KMS-11 (cell line): ENCODE data around the gene WDFY1.

Experiments
- H2AFZ ChIP-seq: fragments of 200-600 bp; sonication (generic); 2 replicates; pipeline ENCODE4 v1.6.1; 2016; ENCODE audit warnings: antibody characterized with exemption, mixed run types, low read depth
- H3K27ac ChIP-seq: fragments of 200-600 bp; sonication (generic); 2 replicates; pipeline ENCODE4 v1.6.1; 2016; ENCODE audit warnings: mild to moderate bottlenecking, mixed run types
- H3K27me3 ChIP-seq: fragments of 200-600 bp; sonication (generic); 2 replicates; pipeline ENCODE4 v1.6.1; 2017; ENCODE audit warnings: mild to moderate bottlenecking, low read depth, mixed run types, moderate library complexity; ENCODE audit not compliant: insufficient read depth
- H3K36me3 ChIP-seq: fragments of 200-600 bp; sonication (generic); 2 replicates; pipeline ENCODE4 v1.6.1; 2017; ENCODE audit warnings: mild to moderate bottlenecking, mixed run types; ENCODE audit not compliant: insufficient read depth
- H3K4me1 ChIP-seq: fragments of 200-600 bp; sonication (generic); 2 replicates; pipeline ENCODE4 v1.6.1; 2016; ENCODE audit warnings: mild to moderate bottlenecking, low read depth, mixed run types; ENCODE audit not compliant: poor library complexity, severe bottlenecking
- H3K4me2 ChIP-seq: fragments of 200-600 bp; sonication (generic); 2 replicates; pipeline ENCODE4 v1.7.0; 2016; ENCODE audit warnings: mild to moderate bottlenecking, mixed run types
- H3K4me3 ChIP-seq: fragments of 200-600 bp; sonication (generic); IDR thresholded peaks from 2 replicates; pipeline ENCODE4 v1.6.1; 2017; ENCODE audit warnings: low read depth, low read length, mixed read lengths; ENCODE audit not compliant: insufficient read depth
- H3K79me2 ChIP-seq: fragments of 200-600 bp; sonication (generic); 2 replicates; pipeline ENCODE4 v1.6.1; 2016; ENCODE audit warnings: low read depth, mixed run types; ENCODE audit not compliant: insufficient read depth
- H3K9ac ChIP-seq: fragments of 200-600 bp; sonication (generic); 2 replicates; pipeline ENCODE4 v1.6.1; 2016; ENCODE audit warnings: mild to moderate bottlenecking, mixed run types
- H4K20me1 ChIP-seq: fragments of 200-600 bp; sonication (generic); 2 replicates; pipeline ENCODE4 v1.6.1; 2016; ENCODE audit warnings: mild to moderate bottlenecking, mixed run types; ENCODE audit not compliant: insufficient read depth
- TF ChIP-seq, protein P1 (sequence below): fragments of 200-600 bp; sonication (generic); conservative IDR thresholded peaks from 2 replicates; pipeline ENCODE4 v1.6.1; 2017; ENCODE audit warnings: low read depth, mild to moderate bottlenecking, antibody characterized with exemption, low read length, moderate library complexity, mixed read lengths

The WDFY1 gene

DNA sequence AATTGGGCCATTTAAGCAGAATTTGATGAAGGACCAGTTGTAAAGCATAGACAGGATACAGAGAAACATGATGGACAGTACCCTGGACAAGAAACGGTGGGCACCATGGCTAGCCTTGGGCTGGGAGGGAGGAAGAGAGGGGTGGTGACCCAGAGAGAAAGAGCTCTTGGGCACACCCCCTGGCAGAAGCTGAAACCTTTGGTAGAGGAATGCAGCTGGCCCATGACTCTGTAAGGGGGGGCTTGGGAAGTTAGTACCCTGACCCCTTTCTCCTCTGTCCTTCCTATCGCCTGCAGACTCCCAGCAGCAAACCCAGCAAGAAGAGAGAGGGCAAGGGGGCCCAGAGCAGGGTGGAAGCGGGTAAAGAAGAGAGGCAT is 44.7 kb upstream of the WDFY1 start:
- Histone ChIP-seq H2AFZ (no peak overlapping the region), H3K4me2 (no peak overlapping the region)

DNA sequence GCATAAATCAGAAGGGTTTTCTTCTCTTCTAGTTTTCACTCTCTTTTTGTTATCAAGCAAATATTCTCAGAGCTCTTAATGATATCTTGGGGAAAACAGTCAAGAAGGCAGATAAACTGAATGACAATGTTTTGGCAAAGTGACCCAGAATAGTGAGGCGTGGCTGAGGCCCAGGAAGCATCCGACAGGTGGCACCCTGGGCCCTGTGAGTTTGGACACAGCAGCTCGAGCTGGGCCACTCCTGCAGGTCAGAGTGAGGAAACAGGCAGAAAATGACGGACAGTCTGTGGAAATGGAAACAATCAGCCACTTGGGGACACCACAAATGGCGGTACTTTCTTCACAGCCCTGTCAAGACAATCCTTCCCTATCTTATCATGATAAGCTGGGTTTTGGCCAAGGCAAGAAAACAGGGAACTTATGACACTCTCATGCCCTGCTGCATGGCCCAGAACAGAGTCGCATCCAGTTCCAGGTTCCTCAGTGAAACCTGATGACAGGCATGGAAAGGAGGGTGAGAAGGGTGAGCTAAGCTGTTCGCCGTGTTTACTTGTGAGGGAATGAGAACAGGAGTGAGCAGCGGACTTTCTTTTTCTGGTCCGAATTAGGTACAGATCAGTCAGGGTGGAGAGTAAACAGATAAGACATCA is 44.2 kb upstream of the WDFY1 start:
- Histone ChIP-seq H3K79me2 (no peaks in the 10 kb centered on the region), H3K27ac (no peak overlapping the region), H3K36me3 (no peaks in the 10 kb centered on the region), H3K4me2 (no peak overlapping the region), H3K27me3 (no peaks in the 10 kb centered on the region), H3K9ac (no peak overlapping the region), H2AFZ (no peak overlapping the region), H3K4me3 (no peak overlapping the region), H3K4me1 (no peaks in the 10 kb centered on the region), H4K20me1 (no peaks in the 10 kb centered on the region)
- TF ChIP-seq, protein P1, sequence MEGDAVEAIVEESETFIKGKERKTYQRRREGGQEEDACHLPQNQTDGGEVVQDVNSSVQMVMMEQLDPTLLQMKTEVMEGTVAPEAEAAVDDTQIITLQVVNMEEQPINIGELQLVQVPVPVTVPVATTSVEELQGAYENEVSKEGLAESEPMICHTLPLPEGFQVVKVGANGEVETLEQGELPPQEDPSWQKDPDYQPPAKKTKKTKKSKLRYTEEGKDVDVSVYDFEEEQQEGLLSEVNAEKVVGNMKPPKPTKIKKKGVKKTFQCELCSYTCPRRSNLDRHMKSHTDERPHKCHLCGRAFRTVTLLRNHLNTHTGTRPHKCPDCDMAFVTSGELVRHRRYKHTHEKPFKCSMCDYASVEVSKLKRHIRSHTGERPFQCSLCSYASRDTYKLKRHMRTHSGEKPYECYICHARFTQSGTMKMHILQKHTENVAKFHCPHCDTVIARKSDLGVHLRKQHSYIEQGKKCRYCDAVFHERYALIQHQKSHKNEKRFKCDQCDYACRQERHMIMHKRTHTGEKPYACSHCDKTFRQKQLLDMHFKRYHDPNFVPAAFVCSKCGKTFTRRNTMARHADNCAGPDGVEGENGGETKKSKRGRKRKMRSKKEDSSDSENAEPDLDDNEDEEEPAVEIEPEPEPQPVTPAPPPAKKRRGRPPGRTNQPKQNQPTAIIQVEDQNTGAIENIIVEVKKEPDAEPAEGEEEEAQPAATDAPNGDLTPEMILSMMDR, result no peak

More for the DNA sequence above, 44.7 kb upstream of the WDFY1 start:
- H3K4me3 ChIP-seq, result no peak overlapping the region
- no peaks in the 10 kb centered on the region for H4K20me1 ChIP-seq
- no peak overlapping the region for H3K9ac ChIP-seq
- H3K27me3 ChIP-seq, result no peaks in the 10 kb centered on the region
- H3K4me1 ChIP-seq, result no peaks in the 10 kb centered on the region
- H3K36me3 ChIP-seq, result no peaks in the 10 kb centered on the region
- H3K79me2 ChIP-seq, result no peaks in the 10 kb centered on the region
- TF ChIP-seq, protein P1, result no peak
- H3K27ac ChIP-seq, result no peak overlapping the region

DNA sequence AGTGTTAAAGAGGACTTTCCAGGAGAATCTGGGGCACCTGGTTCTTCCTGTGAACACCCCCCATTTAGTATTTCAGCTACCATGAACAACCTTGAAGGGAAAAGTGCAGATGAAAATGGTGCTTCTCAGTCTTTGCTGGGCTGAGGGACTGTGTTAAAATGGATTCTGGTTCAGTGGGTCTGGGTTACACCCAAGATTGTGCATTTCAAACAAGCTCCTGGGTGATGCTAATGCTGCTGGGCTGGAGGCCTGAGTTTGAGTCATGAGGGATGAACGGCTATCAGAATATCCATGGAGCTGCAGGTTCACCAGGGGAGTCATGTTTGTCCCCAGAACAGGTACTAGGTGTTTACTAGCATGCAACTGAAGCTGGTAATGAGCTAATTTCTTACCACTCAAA is 36.1 kb upstream of the WDFY1 start:
- H3K36me3 ChIP-seq, result no peaks in the 10 kb centered on the region

DNA sequence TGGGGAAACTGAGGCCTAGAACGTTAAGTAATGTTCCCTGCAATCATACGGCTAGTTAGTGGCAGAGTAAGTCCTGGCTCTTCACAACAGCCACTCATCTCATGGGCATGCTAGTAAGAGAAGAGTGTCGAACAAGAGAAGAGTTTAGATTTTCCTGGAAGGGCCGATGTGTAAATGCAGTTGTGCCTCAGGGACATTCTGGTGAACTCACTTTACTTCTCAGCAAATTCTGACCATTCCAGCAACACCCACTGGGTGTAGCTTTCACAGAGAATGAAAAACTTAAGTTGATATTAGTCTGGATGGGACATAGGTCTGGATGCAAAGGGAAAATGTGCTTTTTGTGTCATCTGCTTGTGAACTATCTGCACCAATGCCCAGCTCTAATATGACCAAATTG is 35.7 kb upstream of the WDFY1 start:
- Histone ChIP-seq H3K27me3 (no peaks in the 10 kb centered on the region), H3K79me2 (no peaks in the 10 kb centered on the region), H3K27ac (no peak overlapping the region), H4K20me1 (no peaks in the 10 kb centered on the region), H3K4me3 (no peak overlapping the region), H3K4me1 (no peaks in the 10 kb centered on the region), H3K4me2 (no peak overlapping the region), H3K36me3 (no peaks in the 10 kb centered on the region), H2AFZ (no peak overlapping the region), H3K9ac (no peak overlapping the region)
- TF ChIP-seq, protein P1, result no peak

More for the DNA sequence above, 36.1 kb upstream of the WDFY1 start:
- no peaks in the 10 kb centered on the region for H3K4me1 ChIP-seq
- H2AFZ ChIP-seq, result no peak overlapping the region
- TF ChIP-seq, protein P1, result no peak
- no peak overlapping the region for H3K4me3 ChIP-seq
- H3K79me2 ChIP-seq, result no peaks in the 10 kb centered on the region
- no peak overlapping the region for H3K27ac ChIP-seq
- H3K27me3 ChIP-seq, result no peaks in the 10 kb centered on the region
- H4K20me1 ChIP-seq, result no peaks in the 10 kb centered on the region
- H3K9ac ChIP-seq, result no peak overlapping the region
- H3K4me2 ChIP-seq, result no peak overlapping the region
